ENCODE results near the gene DNM3. TPM values are rescaled to one million over a fixed set of nuclear protein-coding genes. Genes with fewer than 3 reads are reported as not detected.

DNM3 gene
- total and polyA plus RNA-seq, 2 donors (not counting 3 experiments of a cell fraction or from before 2014, with no cell fraction given) = 1.4 to 2.5 TPM

DNA sequence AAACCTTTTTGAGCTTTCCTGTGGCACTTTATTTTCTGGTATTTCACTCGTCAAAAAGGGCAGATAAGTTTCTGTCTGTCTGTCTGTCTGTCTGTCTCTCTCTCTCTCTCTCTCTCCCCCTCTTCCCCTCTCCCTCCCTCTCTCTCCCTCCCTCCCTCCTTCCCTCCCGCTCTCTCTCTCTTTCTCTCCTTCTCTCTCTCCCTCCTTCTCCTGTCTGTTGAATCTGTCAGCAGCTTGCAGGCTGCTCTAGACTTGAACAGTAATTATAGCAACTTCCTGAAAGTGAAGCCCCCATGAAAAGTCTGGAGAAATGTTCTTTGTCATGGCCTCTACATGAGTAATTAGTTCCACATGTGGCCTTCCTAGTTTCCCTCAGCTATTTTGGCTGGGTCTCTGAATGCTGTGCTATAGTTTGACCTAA lies 303.9 kb downstream of the DNM3 start:
- peak overlapping the region; percentile 77 for H2AFZ ChIP-seq (ENCODE audit: low read depth, low read length)
- dilution Hi-C loops (cut with MboI; ENCODE audit: extremely low pct_ligation_motif_present, low sequenced_read_pairs) = no loop called here
- H3K27ac ChIP-seq (ENCODE audit: insufficient read depth, low read depth, low read length) = peak overlapping the region; percentile 87
- H3K36me3 ChIP-seq (ENCODE audit: control insufficient read depth in 2 of 2, extremely low read depth in 1 of 2, insufficient read depth in 2 of 2, low read length in 2 of 2) = no peaks in the 10 kb centered on the region
- TF ChIP-seq, protein P1, sequence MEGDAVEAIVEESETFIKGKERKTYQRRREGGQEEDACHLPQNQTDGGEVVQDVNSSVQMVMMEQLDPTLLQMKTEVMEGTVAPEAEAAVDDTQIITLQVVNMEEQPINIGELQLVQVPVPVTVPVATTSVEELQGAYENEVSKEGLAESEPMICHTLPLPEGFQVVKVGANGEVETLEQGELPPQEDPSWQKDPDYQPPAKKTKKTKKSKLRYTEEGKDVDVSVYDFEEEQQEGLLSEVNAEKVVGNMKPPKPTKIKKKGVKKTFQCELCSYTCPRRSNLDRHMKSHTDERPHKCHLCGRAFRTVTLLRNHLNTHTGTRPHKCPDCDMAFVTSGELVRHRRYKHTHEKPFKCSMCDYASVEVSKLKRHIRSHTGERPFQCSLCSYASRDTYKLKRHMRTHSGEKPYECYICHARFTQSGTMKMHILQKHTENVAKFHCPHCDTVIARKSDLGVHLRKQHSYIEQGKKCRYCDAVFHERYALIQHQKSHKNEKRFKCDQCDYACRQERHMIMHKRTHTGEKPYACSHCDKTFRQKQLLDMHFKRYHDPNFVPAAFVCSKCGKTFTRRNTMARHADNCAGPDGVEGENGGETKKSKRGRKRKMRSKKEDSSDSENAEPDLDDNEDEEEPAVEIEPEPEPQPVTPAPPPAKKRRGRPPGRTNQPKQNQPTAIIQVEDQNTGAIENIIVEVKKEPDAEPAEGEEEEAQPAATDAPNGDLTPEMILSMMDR (IDR thresholded peaks at IDR 0.05; ENCODE audit: extremely low read depth in 1 of 2, insufficient read depth in 1 of 2, low read depth in 1 of 2, low read length in 2 of 2) = no peak
- TF ChIP-seq POLR2A (IDR thresholded peaks at IDR 0.05; ENCODE audit: low read depth, low read length) = no peak
- TF ChIP-seq, protein P2, sequence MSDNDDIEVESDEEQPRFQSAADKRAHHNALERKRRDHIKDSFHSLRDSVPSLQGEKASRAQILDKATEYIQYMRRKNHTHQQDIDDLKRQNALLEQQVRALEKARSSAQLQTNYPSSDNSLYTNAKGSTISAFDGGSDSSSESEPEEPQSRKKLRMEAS (IDR thresholded peaks at IDR 0.05; ENCODE audit: insufficient read depth, insufficient read length) = no peak
- H3K79me2 ChIP-seq (ENCODE audit: control insufficient read depth, insufficient read depth, low read length) = peaks cover 7% of the 10 kb centered on the region
- H3K4me2 ChIP-seq (ENCODE audit: insufficient read depth, low read length) = peak overlapping the region; percentile 99
- H3K9me1 ChIP-seq (replicated peaks; ENCODE audit: control insufficient read depth, extremely low read depth, insufficient read depth, low read length) = no peaks in the 10 kb centered on the region
- peak overlapping the region; percentile 95 for H3K9ac ChIP-seq (replicated peaks; ENCODE audit: extremely low read depth, insufficient read depth, low read length)
- H3K27me3 ChIP-seq (ENCODE audit: control insufficient read depth in 2 of 2, insufficient read depth in 2 of 2, low read length in 2 of 2) = no peaks in the 10 kb centered on the region
- H3K4me1 ChIP-seq (ENCODE audit: control insufficient read depth, extremely low read depth, insufficient read depth, low read length) = peaks cover 56% of the 10 kb centered on the region
- ChIA-PET CTCF (interaction anchor here (1.0 to 2.9 kb wide), 5 partner anchors 9 to 255 kb away, joined by 4 to 11 read pairs (median 6); no protein-coding TSS in a partner anchor), POLR2A (no interaction called here)
- no peak for FAIRE-seq
- peak overlapping the region in 2 of 3 experiments; percentile 38 to 96 for H3K4me3 ChIP-seq (replicated peaks in 1 of 3; ENCODE audit: insufficient read depth in 1 of 3, low read depth in 1 of 3, low read length in 3 of 3)
- no peaks in the 10 kb centered on the region for H3K9me3 ChIP-seq (replicated peaks; ENCODE audit: control insufficient read depth, insufficient read depth, low read length)
- peak; percentile 57 for DNase-seq (ENCODE audit: low read depth, low spot score)
- BruUV-seq (replicated peaks) = no TSS peak
- H4K20me1 ChIP-seq (replicated peaks; ENCODE audit: control insufficient read depth, extremely low read depth, insufficient read depth, low read length) = no peaks in the 10 kb centered on the region
- intact Hi-C loops (cut with micrococcal nuclease) = loop anchor here (2.0 to 10.0 kb wide), 3 partner anchors 104 to 760 kb away; no protein-coding TSS in a partner anchor

DNA sequence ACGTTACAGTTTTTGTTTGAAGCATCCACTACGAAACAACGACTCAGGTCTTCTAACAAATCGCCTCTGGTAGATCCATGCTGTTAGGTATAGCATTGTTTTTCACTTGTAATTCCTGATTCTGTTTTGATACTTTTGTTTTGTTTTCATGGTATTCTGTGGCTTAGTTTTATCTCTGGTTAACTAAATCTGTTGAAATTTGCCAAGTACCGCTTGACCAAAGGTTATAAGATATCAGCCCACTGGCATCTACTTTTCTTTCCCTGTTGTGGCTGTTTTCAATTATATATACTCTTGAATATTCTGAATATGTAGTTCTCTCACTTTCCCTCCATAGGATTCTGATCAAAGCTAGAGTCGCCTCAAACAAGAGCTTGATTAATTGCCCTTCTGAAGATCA lies 304.4 kb downstream of the DNM3 start:
- Histone ChIP-seq H3K9ac (replicated peaks; ENCODE audit: extremely low read depth, insufficient read depth, low read length) (peak overlapping the region; percentile 95), H3K4me2 (ENCODE audit: insufficient read depth, low read length) (peak overlapping the region; percentile 99), H3K4me3 (replicated peaks in 1 of 3; ENCODE audit: insufficient read depth in 1 of 3, low read depth in 1 of 3, low read length in 3 of 3) (no peak overlapping the region), H3K9me3 (replicated peaks; ENCODE audit: control insufficient read depth, insufficient read depth, low read length) (no peaks in the 10 kb centered on the region), H3K27me3 (ENCODE audit: control insufficient read depth in 2 of 2, insufficient read depth in 2 of 2, low read length in 2 of 2) (no peaks in the 10 kb centered on the region), H3K9me1 (replicated peaks; ENCODE audit: control insufficient read depth, extremely low read depth, insufficient read depth, low read length) (no peaks in the 10 kb centered on the region), H3K79me2 (ENCODE audit: control insufficient read depth, insufficient read depth, low read length) (peaks cover 7% of the 10 kb centered on the region), H4K20me1 (replicated peaks; ENCODE audit: control insufficient read depth, extremely low read depth, insufficient read depth, low read length) (no peaks in the 10 kb centered on the region), H3K4me1 (ENCODE audit: control insufficient read depth, extremely low read depth, insufficient read depth, low read length) (peaks cover 52% of the 10 kb centered on the region), H2AFZ (ENCODE audit: low read depth, low read length) (peak overlapping the region; percentile 77), H3K27ac (ENCODE audit: insufficient read depth, low read depth, low read length) (peak overlapping the region; percentile 87), H3K36me3 (ENCODE audit: control insufficient read depth in 2 of 2, extremely low read depth in 1 of 2, insufficient read depth in 2 of 2, low read length in 2 of 2) (no peaks in the 10 kb centered on the region)
- dilution Hi-C loops (cut with MboI; ENCODE audit: extremely low pct_ligation_motif_present, low sequenced_read_pairs) (no loop called here), intact Hi-C loops (cut with micrococcal nuclease) (loop anchor here (2.0 to 10.0 kb wide), 3 partner anchors 105 to 759 kb away; no protein-coding TSS in a partner anchor)
- POLR2A ChIA-PET = no interaction called here
- CTCF ChIA-PET = interaction anchor here (1.0 to 2.9 kb wide), 5 partner anchors 9 to 254 kb away, joined by 4 to 11 read pairs (median 6); no protein-coding TSS in a partner anchor
- no TSS peak for BruUV-seq (replicated peaks)
- FAIRE-seq (peak; percentile 53), DNase-seq (ENCODE audit: low read depth, low spot score) (no peak)
- TF ChIP-seq GATA2 (IDR thresholded peaks at IDR 0.05; ENCODE audit: insufficient read depth, insufficient read length, low read depth, low read length) = no peak
- TF ChIP-seq FOS (IDR thresholded peaks at IDR 0.05; ENCODE audit: borderline replicate concordance, insufficient read depth, low read length) = no peak
- TF ChIP-seq, protein P1 (IDR thresholded peaks at IDR 0.05; ENCODE audit: extremely low read depth in 1 of 2, insufficient read depth in 1 of 2, low read depth in 1 of 2, low read length in 2 of 2) = no peak
- TF ChIP-seq POLR2A (IDR thresholded peaks at IDR 0.05; ENCODE audit: low read depth, low read length) = no peak
- no peak for TF ChIP-seq EZH2 (IDR thresholded peaks at IDR 0.05; ENCODE audit: borderline replicate concordance, low read depth, low read length, severe bottlenecking)
- TF ChIP-seq, protein P2 (IDR thresholded peaks at IDR 0.05; ENCODE audit: insufficient read depth, insufficient read length) = no peak
- TF ChIP-seq MYC (IDR thresholded peaks at IDR 0.05; ENCODE audit: low read depth, low read length) = no peak
- TF ChIP-seq JUN (IDR thresholded peaks at IDR 0.05; ENCODE audit: borderline replicate concordance, insufficient read depth, insufficient read length, low read depth) = no peak
- TF ChIP-seq POLR2AphosphoS5 (IDR thresholded peaks at IDR 0.05; ENCODE audit: insufficient read depth, low read depth, low read length) = no peak
